Stimulated activated CD8-positive, alpha-beta memory T cell treated with anti-CD3 and anti-CD28 coated beads, Interleukin-7, amount 100 ng/mL, for 48 hours (primary cell): ENCODE data around the gene MYH15.

Experiments
- DNase-seq, 2 donors: peaks; one replicate each; pipeline ENCODE4 v3.0.0-alpha.2; 2020; ENCODE audit warnings: low read depth in 1 of 2; ENCODE audit errors: extremely low read depth in 1 of 2

The MYH15 gene

GRCh38 chr3:108416111-108416869 is 94.1 kb downstream of the MYH15 start:
- no peak for DNase-seq

- DNase-seq, result no peak
These were observed 94.7 kb downstream of the MYH15 start for GRCh38 chr3:108415661-108416060.

- no peak for DNase-seq
These were observed 96.4 kb downstream of the MYH15 start for GRCh38 chr3:108414007-108414406.

- DNase-seq, result no peak
These were observed 98.2 kb downstream of the MYH15 start for GRCh38 chr3:108412121-108412750.

- no peak for DNase-seq
These were observed 99.8 kb downstream of the MYH15 start for GRCh38 chr3:108410531-108410984.

- DNase-seq, result no peak
These were observed 100.6 kb downstream of the MYH15 start for GRCh38 chr3:108409800-108410178.

- DNase-seq, result no peak
These were observed 101.3 kb downstream of the MYH15 start for GRCh38 chr3:108408883-108409799.

GRCh38 chr3:108407886-108408285 is 102.5 kb downstream of the MYH15 start:
- DNase-seq, result no peak

- no peak for DNase-seq
These were observed 103.7 kb downstream of the MYH15 start for GRCh38 chr3:108406661-108407206.

GRCh38 chr3:108406063-108406660 is 104.2 kb downstream of the MYH15 start:
- DNase-seq, result no peak

- no peak for DNase-seq
These were observed 106.0 kb downstream of the MYH15 start for GRCh38 chr3:108404368-108404767.

GRCh38 chr3:108403686-108404345 is 106.6 kb downstream of the MYH15 start:
- no peak for DNase-seq

- no peak for DNase-seq
These were observed 107.2 kb downstream of the MYH15 start for GRCh38 chr3:108403198-108403597.

GRCh38 chr3:108401836-108402235 is 108.6 kb downstream of the MYH15 start:
- no peak for DNase-seq

GRCh38 chr3:108398510-108398909 is 111.9 kb downstream of the MYH15 start:
- no peak for DNase-seq

- DNase-seq, result no peak
These were observed 114.1 kb downstream of the MYH15 start for GRCh38 chr3:108396336-108396735.

- DNase-seq, result no peak
These were observed 115.8 kb downstream of the MYH15 start for GRCh38 chr3:108394563-108394962.

GRCh38 chr3:108394016-108394415 is 116.4 kb downstream of the MYH15 start:
- DNase-seq, result no peak

GRCh38 chr3:108393128-108393900 is 117.1 kb downstream of the MYH15 start:
- DNase-seq, result no peak
